Kidney (tissue), 14 donors: Measurements from ENCODE around the gene KCNG2. TPM values are rescaled to one million over a fixed set of nuclear protein-coding genes. Genes with fewer than 3 reads are reported as not detected.

Experiments
- DNase-seq, 5 donors: peaks; one replicate each; pipeline ENCODE4 v3.0.0-alpha.2; 2013 to 2020
- FAIRE-seq: peaks from 2 replicates; lab custom pipeline; 2012; peaks lifted over from hg19 to GRCh38; lab: Jason Lieb, UNC
- H3K27ac ChIP-seq, 2 donors: one replicate each; pipeline ENCODE4 v1.7.0; 2013; ENCODE audit warnings: low read depth in 2 of 2, low read length in 2 of 2, inconsistent platforms in 1 of 2
- H3K27me3 ChIP-seq: one replicate; pipeline ENCODE4 v1.7.1; 2013; ENCODE audit warnings: low read length, inconsistent platforms; ENCODE audit not compliant: control insufficient read depth, insufficient read depth
- H3K36me3 ChIP-seq, 3 donors: one replicate each; pipeline versions ENCODE4 v1.7.0 to v1.7.1; 2013; ENCODE audit warnings: low read length in 3 of 3, control low read depth in 1 of 3, inconsistent platforms in 1 of 3; ENCODE audit not compliant: insufficient read depth in 3 of 3, control insufficient read depth in 2 of 3
- H3K4me1 ChIP-seq, 3 donors: one replicate each; pipeline versions ENCODE4 v1.7.0 to v1.7.1; 2013; ENCODE audit warnings: low read length in 3 of 3, inconsistent platforms in 1 of 3, low read depth in 1 of 3; ENCODE audit not compliant: control insufficient read depth in 2 of 3, insufficient read depth in 2 of 3
- H3K4me3 ChIP-seq, 3 donors: one replicate each; pipeline versions ENCODE4 v1.7.0 to v1.8.1; 2013; ENCODE audit warnings: low read length in 3 of 3, control low read depth in 1 of 3, inconsistent platforms in 1 of 3
- H3K9ac ChIP-seq, 3 donors: one replicate each; pipeline versions ENCODE4 v1.7.0 to v1.7.1; 2013; ENCODE audit warnings: low read length in 3 of 3, control low read depth in 1 of 3, inconsistent platforms in 1 of 3
- H3K9me3 ChIP-seq, 3 donors: one replicate each; pipeline versions ENCODE4 v1.7.0 to v1.7.1; 2013; ENCODE audit warnings: low read length in 3 of 3, control low read depth in 1 of 3, inconsistent platforms in 1 of 3; ENCODE audit not compliant: control insufficient read depth in 2 of 3, insufficient read depth in 1 of 3
- CTCF ChIP-seq: IDR thresholded peaks from 3 replicates; pipeline ENCODE4 v1.5.1; 2012; ENCODE audit warnings: mild to moderate bottlenecking, moderate library complexity, borderline replicate concordance; ENCODE audit not compliant: insufficient read depth; ENCODE audit errors: extremely low read depth
- intact Hi-C: fragments of 100-400 bp; cut with DNase I; formaldehyde crosslinking; loops from one replicate; pipeline ENCODE4 v1.11.1; 2022
- polyA plus RNA-seq: library from polyadenylated mRNA; stranded (reverse); fragments of 350-450 nt; fragmentation: Illumina TruSeq; extraction: RNeasy Lipid Tissue Mini Kit (QIAGEN cat#74804); gene quantifications from one replicate; pipeline ENCODE4 v1.2.3, GENCODE V29; 2014; ENCODE audit warnings: low read depth, low replicate concordance; ENCODE audit not compliant: insufficient read depth
- total RNA-seq: library from RNA; stranded (reverse); fragmentation: NEBNext Ultra II Directional; extraction: Animal tissue kit (Norgen Biotek cat#: 25700); gene quantifications from one replicate; pipeline ENCODE4 v1.2.1, GENCODE V29; 2021
- donor health status: control.
- donor health status: control.
- donor health status: control.
- donor health status: control.
- donor health status: control.
- donor health status: DM: yes; HTN: yes; CAD: no.
- donor health status: Normal renal cell carcinoma (clear cell type).

KCNG2 gene
- total and polyA plus RNA-seq, 2 donors from 2014 or later = 0.76 TPM; not detected in 1

- Histone ChIP-seq H3K4me1 (no peaks in the 10 kb centered on the region), H3K9ac (no peak overlapping the region), H3K9me3 (peaks cover 0 to 15% (median 0%) of the 10 kb centered on the region in 3 donors), H3K4me3 (no peak overlapping the region), H3K36me3 (no peaks in the 10 kb centered on the region), H3K27ac (no peak overlapping the region), H3K27me3 (no peaks in the 10 kb centered on the region)
- intact Hi-C loops = no loop called here
- DNase-seq (no peak), FAIRE-seq (no peak)
- no peak for TF ChIP-seq CTCF
Measured at GRCh38 chr18:79844999-79845563, 47.3 kb downstream of the KCNG2 start.

GRCh38 chr18:79846936-79847557 lies 49.3 kb downstream of the KCNG2 start:
- no peak for TF ChIP-seq CTCF
- Histone ChIP-seq H3K4me1 (no peaks in the 10 kb centered on the region), H3K4me3 (no peak overlapping the region), H3K9me3 (peaks cover 0 to 8% (median 0%) of the 10 kb centered on the region in 3 donors), H3K36me3 (no peaks in the 10 kb centered on the region), H3K9ac (no peak overlapping the region), H3K27me3 (no peaks in the 10 kb centered on the region), H3K27ac (no peak overlapping the region)
- intact Hi-C loops = no loop called here
- no peak for FAIRE-seq
- no peak for DNase-seq

GRCh38 chr18:79847606-79848293 lies 50.0 kb downstream of the KCNG2 start:
- Histone ChIP-seq H3K27ac (no peak overlapping the region), H3K27me3 (no peaks in the 10 kb centered on the region), H3K4me3 (no peak overlapping the region), H3K9ac (no peak overlapping the region), H3K36me3 (no peaks in the 10 kb centered on the region), H3K9me3 (peaks cover 0 to 1% (median 0%) of the 10 kb centered on the region in 3 donors), H3K4me1 (no peaks in the 10 kb centered on the region)
- intact Hi-C loops = no loop called here
- no peak for DNase-seq
- no peak for FAIRE-seq
- no peak for TF ChIP-seq CTCF
